GM12878 (cell line): ENCODE results near the gene LHFPL2.

ENCODE experiments used
- CBX3 ChIP-seq: fragments of 200-600 bp; sonication (generic); IDR thresholded peaks from 2 replicates; pipeline ENCODE4 v1.6.1; 2016; ENCODE audit warnings: low read depth, borderline replicate concordance
- EZH2 ChIP-seq: IDR thresholded peaks from 2 replicates; pipeline ENCODE4 v1.6.1; 2012; ENCODE audit warnings: low read depth, mild to moderate bottlenecking, control low read depth, inconsistent platforms, low read length, borderline replicate concordance; ENCODE audit not compliant: control insufficient read depth
- JUND ChIP-seq: IDR thresholded peaks from 2 replicates; pipeline ENCODE4 v1.6.1; 2012; ENCODE audit warnings: low read depth, mild to moderate bottlenecking, low read length, improper control_type of control experiment, moderate library complexity
- MTA2 ChIP-seq: fragments of 450-650 bp; IDR thresholded peaks from 2 replicates; pipeline ENCODE4 v1.6.1; 2016; ENCODE audit warnings: low read depth, mild to moderate bottlenecking, moderate library complexity
- NFIC ChIP-seq: IDR thresholded peaks from 2 replicates; pipeline ENCODE4 v1.6.1; 2012; ENCODE audit warnings: low read depth, mild to moderate bottlenecking, inconsistent platforms, low read length, moderate library complexity
- PAX8 ChIP-seq: fragments of 450-650 bp; IDR thresholded peaks from 2 replicates; pipeline ENCODE4 v1.6.1; 2017; ENCODE audit warnings: mild to moderate bottlenecking, moderate library complexity
- RAD21 ChIP-seq: IDR thresholded peaks from 2 replicates; pipeline ENCODE4 v1.6.1; 2011; ENCODE audit warnings: mild to moderate bottlenecking, low read depth, low read length, moderate library complexity; ENCODE audit not compliant: insufficient read depth
- REST ChIP-seq: IDR thresholded peaks from 2 replicates; pipeline ENCODE4 v1.6.1; 2012; ENCODE audit warnings: mild to moderate bottlenecking, low read depth, low read length
- TF ChIP-seq, protein P1 (sequence below), 3 experiments: IDR thresholded peaks in 2 of 3; conservative IDR thresholded peaks in 1 of 3; 2 replicates each; pipeline ENCODE4 v1.5.1; 2011; ENCODE audit warnings: low read depth in 3 of 3, low read length in 3 of 3, mild to moderate bottlenecking in 3 of 3, control low read depth in 2 of 3, moderate library complexity in 2 of 3, inconsistent platforms in 1 of 3, mixed read lengths in 1 of 3; ENCODE audit not compliant: control insufficient read depth in 2 of 3, insufficient read depth in 1 of 3; ENCODE audit errors: extremely low read depth in 1 of 3

- TF ChIP-seq MTA2, result no peak
- TF ChIP-seq, protein P1, sequence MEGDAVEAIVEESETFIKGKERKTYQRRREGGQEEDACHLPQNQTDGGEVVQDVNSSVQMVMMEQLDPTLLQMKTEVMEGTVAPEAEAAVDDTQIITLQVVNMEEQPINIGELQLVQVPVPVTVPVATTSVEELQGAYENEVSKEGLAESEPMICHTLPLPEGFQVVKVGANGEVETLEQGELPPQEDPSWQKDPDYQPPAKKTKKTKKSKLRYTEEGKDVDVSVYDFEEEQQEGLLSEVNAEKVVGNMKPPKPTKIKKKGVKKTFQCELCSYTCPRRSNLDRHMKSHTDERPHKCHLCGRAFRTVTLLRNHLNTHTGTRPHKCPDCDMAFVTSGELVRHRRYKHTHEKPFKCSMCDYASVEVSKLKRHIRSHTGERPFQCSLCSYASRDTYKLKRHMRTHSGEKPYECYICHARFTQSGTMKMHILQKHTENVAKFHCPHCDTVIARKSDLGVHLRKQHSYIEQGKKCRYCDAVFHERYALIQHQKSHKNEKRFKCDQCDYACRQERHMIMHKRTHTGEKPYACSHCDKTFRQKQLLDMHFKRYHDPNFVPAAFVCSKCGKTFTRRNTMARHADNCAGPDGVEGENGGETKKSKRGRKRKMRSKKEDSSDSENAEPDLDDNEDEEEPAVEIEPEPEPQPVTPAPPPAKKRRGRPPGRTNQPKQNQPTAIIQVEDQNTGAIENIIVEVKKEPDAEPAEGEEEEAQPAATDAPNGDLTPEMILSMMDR (IDR thresholded peaks at IDR 0.05 in 2 of 3, conservative IDR thresholded peaks at IDR 0.05 in 1 of 3; ENCODE audit: control insufficient read depth in 2 of 3, extremely low read depth in 1 of 3, insufficient read depth in 1 of 3, low read depth in 3 of 3, low read length in 3 of 3), result no peak
- no peak for TF ChIP-seq REST
- no peak for TF ChIP-seq CBX3
- TF ChIP-seq RAD21, result no peak
- no peak for TF ChIP-seq PAX8
- no peak for TF ChIP-seq NFIC
- TF ChIP-seq EZH2, result no peak
- no peak for TF ChIP-seq JUND
Measured at GRCh38 chr5:78490709-78491485, 157.7 kb downstream of the LHFPL2 start.
